ENCODE data around the gene ERMARD.

The ERMARD gene

GRCh38 chr6:169751242-169752073 lies at the start of gene ERMARD, which contains the start of gene DYNLT2:
Gene ERMARD (plus strand): TSS chr6:169751622. CDS start chr6:169751658, 36 bp downstream.
Gene DYNLT2 (minus strand): TSS chr6:169751572. CDS start chr6:169751458, 114 bp downstream.
- DNase-seq: peak; percentile 86

GRCh38 chr6:169701954-169702839 lies 49.2 kb upstream of the ERMARD start, which contains the start of the genes C6orf120 and WDR27:
Gene C6orf120 (plus strand): TSS chr6:169702126. CDS start chr6:169702460, 334 bp downstream.
Gene WDR27 (minus strand): TSS chr6:169702029. CDS start chr6:169689005, 13,024 bp downstream.
- peak; percentile 88 for DNase-seq

DNA sequence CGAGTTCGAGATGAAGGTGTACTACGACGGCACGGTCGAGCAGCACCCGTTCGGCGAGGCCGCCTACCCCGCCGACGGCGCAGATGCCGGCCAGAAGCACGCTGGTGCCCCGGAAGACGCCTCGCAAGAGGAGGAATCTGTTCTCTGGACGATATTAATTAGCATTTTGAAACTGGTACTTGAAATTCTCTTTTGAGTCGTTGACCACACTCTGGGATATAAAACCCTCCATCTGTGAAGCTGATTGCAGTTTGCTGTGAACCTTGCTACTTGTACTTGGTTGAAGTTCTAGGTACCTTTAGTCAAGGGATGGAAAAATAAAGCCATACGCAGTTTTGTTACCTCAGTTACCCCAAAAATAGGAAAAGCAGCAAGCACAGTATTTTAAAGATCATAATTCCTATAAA lies 48.6 kb upstream of the ERMARD start:
- DNase-seq: no peak

GRCh38 chr6:169707772-169708171 lies 43.6 kb upstream of the ERMARD start:
- DNase-seq: no peak

GRCh38 chr6:169709293-169709692 lies 42.1 kb upstream of the ERMARD start:
- no peak for DNase-seq

GRCh38 chr6:169710009-169710408 lies 41.4 kb upstream of the ERMARD start:
- DNase-seq: no peak

DNA sequence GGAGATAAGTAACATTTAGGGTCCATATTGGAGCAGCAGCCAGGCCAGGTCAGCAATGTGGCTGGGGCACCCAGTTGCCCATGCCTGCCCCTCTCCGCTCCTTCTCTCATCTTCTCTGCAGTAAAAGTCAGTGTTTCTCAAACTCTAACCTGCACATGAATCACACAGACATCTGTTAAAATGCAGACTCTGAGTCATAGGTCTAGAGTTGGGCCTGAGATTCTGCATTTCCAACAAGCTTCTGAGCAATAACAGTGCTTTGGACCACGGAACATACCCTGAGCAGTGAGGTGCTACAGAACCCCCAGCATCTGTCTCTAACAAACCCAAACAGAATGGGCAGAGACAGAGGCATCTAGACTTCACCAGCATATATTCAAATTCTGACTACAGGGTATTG lies 37.2 kb upstream of the ERMARD start:
- DNase-seq: no peak

DNA sequence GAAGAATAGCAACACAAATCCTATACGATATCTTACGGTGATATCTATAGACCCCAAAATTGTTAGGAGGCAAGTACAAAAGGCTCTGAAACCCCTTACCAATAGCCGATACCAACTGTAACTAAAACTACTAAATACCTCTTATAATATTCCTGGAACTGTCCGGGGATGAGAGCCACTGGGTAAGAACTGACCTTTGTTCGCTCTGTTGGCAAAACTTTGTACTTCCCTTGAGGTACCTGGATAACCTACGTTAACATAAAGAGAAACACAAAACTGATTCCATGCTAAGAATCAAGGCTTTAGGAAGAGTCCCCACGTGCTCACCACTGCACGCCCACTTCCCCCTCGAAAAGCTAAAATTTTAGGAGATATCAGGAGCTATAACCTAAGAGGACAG lies 36.8 kb upstream of the ERMARD start:
- no peak for DNase-seq

GRCh38 chr6:169719117-169719516 lies 32.3 kb upstream of the ERMARD start:
- DNase-seq: no peak

- no peak for DNase-seq
These were observed 31.1 kb upstream of the ERMARD start for GRCh38 chr6:169720207-169720855.

DNA sequence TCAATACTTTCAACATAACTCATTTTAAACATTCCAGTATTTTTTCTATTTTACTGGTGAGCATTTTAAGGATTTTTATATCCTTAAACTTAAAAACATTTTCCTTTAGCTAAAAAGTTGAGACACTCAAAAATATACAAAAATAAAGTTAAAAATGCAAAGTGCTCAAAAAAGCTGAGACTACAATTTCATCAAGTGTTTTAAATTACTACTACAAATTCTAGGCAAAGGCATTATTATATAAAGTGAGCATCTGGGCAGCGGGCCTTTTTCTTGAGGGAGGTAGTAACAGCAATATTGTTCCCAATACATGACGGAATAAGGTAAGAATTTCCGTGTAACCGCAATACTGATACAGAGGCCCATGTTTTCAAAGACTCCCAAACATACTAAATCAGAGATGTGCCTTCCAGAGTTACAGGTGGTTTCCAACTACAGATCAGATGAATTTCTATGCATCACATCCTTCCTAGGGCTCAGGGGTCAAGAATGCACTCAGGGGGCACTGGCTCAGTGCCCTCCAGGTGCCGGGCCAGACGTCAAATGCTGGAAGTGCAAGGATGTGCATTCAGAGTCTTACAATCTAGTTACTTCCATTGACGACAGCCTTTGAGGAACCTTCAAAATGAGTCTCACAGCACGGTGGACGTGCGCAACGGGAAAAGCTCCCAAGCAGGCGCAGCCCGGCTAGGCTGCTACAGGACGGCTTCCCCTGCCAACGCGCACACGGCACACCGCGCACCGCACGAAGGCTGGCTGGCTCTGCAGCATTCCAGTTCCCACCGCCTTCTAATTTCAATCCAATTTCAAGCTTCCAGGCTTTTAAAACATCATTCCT lies 28.8 kb upstream of the ERMARD start:
- DNase-seq: no peak

- no peak for DNase-seq
These were observed 28.1 kb upstream of the ERMARD start for GRCh38 chr6:169723200-169723909.

- no peak for DNase-seq
These were observed 27.4 kb upstream of the ERMARD start for GRCh38 chr6:169723991-169724493.

DNA sequence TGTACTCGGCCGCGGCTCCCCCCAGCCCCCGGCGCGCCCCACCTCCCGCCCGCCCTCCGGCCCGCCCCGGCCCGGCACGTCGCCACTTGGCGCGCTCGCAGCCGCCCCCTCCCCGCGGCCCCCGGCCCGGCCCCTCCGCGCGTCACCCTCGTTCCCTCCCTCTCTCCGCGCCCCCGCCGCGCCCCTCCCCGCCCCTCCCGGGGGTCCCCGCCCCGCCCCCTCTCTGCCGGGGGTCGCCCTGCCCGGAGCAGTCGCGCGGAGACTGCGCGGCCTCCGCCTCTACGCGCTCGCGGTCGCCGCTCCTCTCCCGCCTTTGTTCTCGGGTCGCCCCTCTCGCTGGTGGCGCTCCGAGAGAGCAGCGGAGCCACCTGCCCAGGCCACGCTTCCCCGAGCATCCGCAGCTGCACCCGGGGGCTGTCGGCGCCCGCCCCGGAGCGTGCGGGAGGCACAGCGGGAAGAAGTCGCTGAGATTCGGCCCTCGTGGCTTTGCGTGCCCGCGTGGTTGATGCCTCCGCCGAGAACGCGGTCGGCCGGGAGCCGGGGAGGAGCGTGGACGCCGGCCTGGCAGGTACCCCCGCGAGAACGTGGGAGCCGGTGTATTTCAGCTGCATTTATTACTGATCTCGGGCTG lies 26.8 kb upstream of the ERMARD start, which contains the start of gene PHF10:
TSS of gene PHF10 (minus strand) at position 7 of the 631 bp plus-strand sequence. CDS start 569 bp downstream, outside the sequence.
- DNase-seq: no peak

DNA sequence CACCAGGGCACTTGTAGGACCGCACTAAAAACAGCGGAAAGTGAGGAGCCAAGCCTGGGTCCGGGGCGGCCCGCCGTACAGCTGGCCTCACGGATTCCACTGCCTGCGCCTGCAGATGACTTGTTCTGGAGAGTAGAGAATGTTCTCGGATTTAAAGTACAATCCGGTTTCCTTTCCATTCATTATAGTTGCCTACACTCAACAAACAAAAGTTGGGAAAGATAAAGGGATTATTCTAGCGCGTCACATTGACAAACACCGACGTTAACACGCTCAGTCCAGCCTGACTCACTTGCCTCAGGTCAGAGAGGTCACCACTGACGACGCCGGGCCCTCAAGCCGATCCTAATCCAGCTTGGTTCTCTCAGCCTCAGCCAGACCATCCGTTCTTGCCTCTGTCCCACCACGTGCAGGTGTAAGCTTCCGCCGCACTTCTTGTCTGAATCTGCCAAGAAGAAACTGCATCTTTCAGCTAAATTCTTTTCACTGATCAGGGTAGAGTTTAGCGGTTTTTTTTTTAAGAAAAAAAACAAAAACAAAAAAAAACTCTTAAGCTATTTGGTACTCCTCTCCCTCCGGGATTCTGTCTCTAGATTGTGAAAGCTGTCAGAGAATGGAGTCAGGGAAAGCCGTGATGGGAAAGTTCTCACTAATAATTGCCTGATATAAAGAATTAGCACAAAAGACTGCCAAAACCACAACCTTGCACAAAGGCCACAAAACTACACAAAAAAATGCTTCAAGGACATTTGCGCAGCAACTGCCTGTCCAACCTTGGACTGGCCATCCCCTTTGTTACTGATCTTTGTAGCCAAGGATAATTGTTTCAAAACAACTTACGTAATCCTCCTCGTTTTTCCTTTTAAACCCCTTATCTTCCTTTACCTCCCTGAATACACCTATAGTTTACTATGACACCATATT lies 26.0 kb upstream of the ERMARD start:
- DNase-seq: no peak

DNA sequence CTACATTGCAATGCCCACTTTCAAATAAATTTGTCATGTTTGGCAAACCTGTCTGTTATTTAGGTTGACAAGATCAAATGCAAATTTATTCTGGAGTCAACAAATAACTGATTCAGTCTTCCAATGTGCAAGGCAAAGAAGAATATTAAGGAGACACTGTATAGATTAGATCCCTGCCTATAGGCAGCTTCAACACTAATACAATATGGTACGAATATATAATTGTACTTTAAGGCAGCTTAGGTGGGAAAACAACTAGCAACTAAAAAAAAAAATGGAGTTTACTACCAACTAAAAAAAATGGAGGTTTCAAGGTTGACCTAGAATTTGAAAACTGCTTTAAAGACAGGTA lies 25.4 kb upstream of the ERMARD start:
- no peak for DNase-seq

DNA sequence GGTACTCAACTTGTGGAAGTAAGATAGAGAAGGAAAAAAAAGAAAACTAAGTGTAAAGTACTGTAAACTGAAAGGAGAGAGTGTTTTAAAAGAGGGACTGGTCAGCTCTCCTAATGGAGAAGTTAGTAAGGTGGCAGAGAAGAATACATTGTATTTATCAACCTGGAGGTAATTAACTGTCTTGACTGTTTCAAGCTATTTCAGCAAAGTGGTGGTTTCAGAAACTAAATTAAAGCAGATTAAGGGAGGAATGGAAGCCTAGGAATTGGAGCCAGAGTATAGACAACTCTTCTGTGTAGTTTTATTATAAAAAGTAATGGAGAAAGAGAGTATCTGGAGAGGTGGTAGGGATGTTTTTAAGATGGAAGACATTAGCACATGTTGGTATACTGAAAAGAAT lies 24.5 kb upstream of the ERMARD start:
- no peak for DNase-seq

DNA sequence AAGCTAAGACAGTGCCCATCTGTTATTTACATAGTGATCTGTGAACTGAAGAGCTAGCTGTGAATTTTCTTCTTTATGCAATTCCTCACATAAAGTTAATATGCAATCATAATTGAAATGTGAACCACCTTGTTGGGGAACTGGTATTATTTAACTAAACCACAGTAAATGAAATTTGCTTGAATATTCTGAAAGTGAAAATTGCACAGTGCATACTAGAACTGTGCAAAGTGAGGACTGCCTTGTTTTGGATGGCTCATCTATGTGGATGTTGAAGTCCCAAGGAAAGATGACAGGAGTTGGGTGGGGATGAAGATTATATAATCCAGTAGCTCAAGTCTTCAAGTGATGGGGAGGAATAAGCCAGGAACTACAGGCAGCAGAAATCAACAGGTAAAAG lies 21.5 kb upstream of the ERMARD start:
- DNase-seq: no peak

DNA sequence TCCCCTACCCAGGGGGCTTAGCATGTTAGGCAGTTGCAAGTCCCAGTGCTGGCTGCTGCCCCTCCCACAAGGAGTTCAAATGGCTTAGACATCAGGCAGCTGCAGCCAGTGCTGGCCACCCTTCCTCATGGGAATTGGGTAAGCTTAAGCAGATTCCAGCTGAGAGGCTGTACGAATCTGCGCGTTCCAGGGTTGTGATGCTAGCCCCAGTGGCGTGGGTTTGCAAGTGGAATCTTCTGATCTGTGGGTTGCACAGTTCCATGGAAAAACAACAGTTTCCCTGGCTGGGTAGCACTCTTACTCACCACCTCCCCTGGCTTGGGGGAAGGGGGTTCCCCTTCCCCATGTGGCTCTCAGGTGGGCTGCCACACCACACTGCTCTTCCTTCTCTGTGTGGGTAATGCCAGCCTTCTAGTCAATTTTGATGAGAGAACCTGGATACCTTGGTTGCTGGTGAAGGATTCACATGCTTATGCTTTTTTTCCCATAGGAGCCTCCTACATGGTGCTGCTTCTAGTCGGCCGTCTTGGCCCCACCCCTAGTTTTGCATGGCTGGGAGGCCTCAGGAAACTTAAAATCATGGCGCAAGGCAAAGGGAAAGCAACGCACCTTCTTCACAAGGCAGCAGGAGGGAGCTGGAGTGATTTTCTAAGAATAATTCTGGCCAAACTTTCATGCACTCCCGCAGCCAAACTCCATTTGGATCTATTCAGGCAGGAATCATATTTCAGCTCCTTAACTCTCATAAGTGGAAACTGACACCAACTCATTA lies 13.0 kb upstream of the ERMARD start:
- DNase-seq: peak; percentile 19
